Measurements from ENCODE around the gene RNF149. TPM values are rescaled to one million over a fixed set of nuclear protein-coding genes. Genes with fewer than 3 reads are reported as not detected.
A peak's percentile ranks its signal among the peaks of the same experiment; 100 is the strongest.

RNF149 gene
- total RNA-seq, 4 donors from 2014 or later = 14.7 to 27.7 (median 18.5) TPM

DNA sequence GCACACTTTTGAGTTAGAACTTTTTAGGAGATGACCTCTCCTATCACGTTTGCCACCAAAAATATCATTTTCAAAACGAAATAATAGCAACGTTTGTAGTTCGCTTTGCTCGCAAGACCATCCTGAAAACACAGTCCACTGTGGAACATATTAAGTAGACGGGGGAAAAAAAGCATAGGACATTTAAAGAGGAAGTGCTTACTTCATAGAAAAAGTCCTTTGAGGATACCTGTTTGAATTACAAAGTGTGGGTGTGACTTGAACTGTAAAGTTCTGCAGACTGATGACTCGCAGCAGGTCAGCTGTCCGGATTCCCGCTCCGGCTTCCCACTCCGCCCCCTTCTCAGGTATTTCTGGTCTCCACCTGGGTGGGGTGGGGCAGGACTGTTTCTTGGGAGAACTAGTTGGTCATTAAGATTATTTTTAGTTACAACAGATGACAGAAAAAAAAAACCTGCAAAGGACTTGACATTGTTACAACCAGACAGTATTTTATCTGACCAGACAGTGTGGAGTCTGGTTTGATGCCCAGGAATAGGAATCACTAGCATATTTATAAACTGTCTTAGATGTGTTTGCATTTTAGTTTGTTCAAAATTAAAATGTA, 42.5 kb downstream of the RNF149 start:
- ATAC-seq = peak; percentile 66 to 89
- H3K4me3 ChIP-seq = no peak overlapping the region
- no peaks in the 10 kb centered on the region for H3K27me3 ChIP-seq
- intact Hi-C loops (cut with DNase I; ENCODE audit: low total_unique reads) (no loop called here), in situ Hi-C loops (cut with MboI; ENCODE audit: low sequenced_read_pairs in 4 of 4) (no loop called here)
- peak; percentile 11 to 62 for DNase-seq
- H3K36me3 ChIP-seq = peaks cover 0 to 56% of the 10 kb centered on the region in 2 donors
- no peaks in the 10 kb centered on the region for H3K9me3 ChIP-seq
- TF ChIP-seq CTCF (IDR thresholded peaks at IDR 0.05 in 4 of 5, conservative IDR thresholded peaks at IDR 0.05 in 1 of 5) = no peak
- no peak for TF ChIP-seq POLR2A (IDR thresholded peaks at IDR 0.05)
- H3K27ac ChIP-seq = peak overlapping the region in 3 of 4 donors; percentile 39 to 69 (median 57)
- H3K4me1 ChIP-seq = peaks cover 8 to 12% of the 10 kb centered on the region in 2 donors

- in situ Hi-C loops (cut with MboI; ENCODE audit: low sequenced_read_pairs in 4 of 4) (no loop called here), intact Hi-C loops (cut with DNase I; ENCODE audit: low total_unique reads) (no loop called here)
- Histone ChIP-seq H3K27me3 (no peaks in the 10 kb centered on the region), H3K27ac (no peak overlapping the region), H3K4me1 (peaks cover 8 to 12% of the 10 kb centered on the region in 2 donors), H3K4me3 (no peak overlapping the region), H3K9me3 (no peaks in the 10 kb centered on the region), H3K36me3 (peaks cover 0 to 47% of the 10 kb centered on the region in 2 donors)
- DNase-seq (no peak), ATAC-seq (no peak)
- TF ChIP-seq CTCF (IDR thresholded peaks at IDR 0.05 in 4 of 5, conservative IDR thresholded peaks at IDR 0.05 in 1 of 5) (no peak), POLR2A (IDR thresholded peaks at IDR 0.05) (no peak)
Measured at GRCh38 chr2:101264360-101264939, 44.1 kb downstream of the RNF149 start.

DNA sequence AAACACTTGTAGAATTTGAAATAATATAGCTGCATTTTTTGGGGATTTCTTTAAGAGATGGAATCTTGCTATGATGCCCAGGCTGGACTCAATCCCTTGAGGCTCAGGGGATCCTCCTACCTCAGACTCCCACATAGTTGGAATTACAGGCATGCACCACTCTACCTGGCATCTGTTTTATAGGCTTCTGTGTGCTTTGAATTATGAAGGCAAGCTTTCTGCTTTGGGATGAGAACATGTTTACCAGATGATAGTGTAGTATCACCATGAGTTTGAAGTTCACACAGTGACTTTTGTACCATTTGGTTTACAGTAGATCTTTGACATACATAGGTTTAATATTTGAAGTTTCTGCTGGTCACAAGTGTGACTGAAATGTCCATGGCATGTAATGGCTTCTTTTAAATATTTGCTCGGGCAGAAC, 45.1 kb downstream of the RNF149 start:
- peak overlapping the region in 1 of 4 donors; percentile 1 for H3K27ac ChIP-seq
- H3K4me3 ChIP-seq = no peak overlapping the region
- ATAC-seq (no peak), DNase-seq (no peak)
- TF ChIP-seq CTCF (IDR thresholded peaks at IDR 0.05 in 4 of 5, conservative IDR thresholded peaks at IDR 0.05 in 1 of 5) = no peak
- TF ChIP-seq POLR2A (IDR thresholded peaks at IDR 0.05) = no peak
- peaks cover 8 to 12% of the 10 kb centered on the region in 2 donors for H3K4me1 ChIP-seq
- no peaks in the 10 kb centered on the region for H3K9me3 ChIP-seq
- H3K36me3 ChIP-seq = peaks cover 0 to 47% of the 10 kb centered on the region in 2 donors
- intact Hi-C loops (cut with DNase I; ENCODE audit: low total_unique reads) (no loop called here), in situ Hi-C loops (cut with MboI; ENCODE audit: low sequenced_read_pairs in 4 of 4) (no loop called here)
- H3K27me3 ChIP-seq = no peaks in the 10 kb centered on the region

GRCh38 chr2:101262142-101262541, 46.4 kb downstream of the RNF149 start:
- TF ChIP-seq POLR2A (IDR thresholded peaks at IDR 0.05) = no peak
- TF ChIP-seq CTCF (IDR thresholded peaks at IDR 0.05 in 4 of 5, conservative IDR thresholded peaks at IDR 0.05 in 1 of 5) = no peak
- H3K9me3 ChIP-seq = no peaks in the 10 kb centered on the region
- peaks cover 8 to 12% of the 10 kb centered on the region in 2 donors for H3K4me1 ChIP-seq
- intact Hi-C loops (cut with DNase I; ENCODE audit: low total_unique reads) (no loop called here), in situ Hi-C loops (cut with MboI; ENCODE audit: low sequenced_read_pairs in 4 of 4) (no loop called here)
- peaks cover 0 to 38% of the 10 kb centered on the region in 2 donors for H3K36me3 ChIP-seq
- no peaks in the 10 kb centered on the region for H3K27me3 ChIP-seq
- no peak overlapping the region for H3K27ac ChIP-seq
- no peak for ATAC-seq
- DNase-seq = no peak
- H3K4me3 ChIP-seq = no peak overlapping the region
